Suprapubic skin (tissue), 3 donors: Measurements from ENCODE around the gene SPACA4.

Source experiments
- POLR2A ChIP-seq, 2 donors: fragments of 450-650 bp; IDR thresholded peaks; one replicate each; pipeline ENCODE4 v1.6.1; 2017; ENCODE audit warnings: antibody characterized with exemption in 2 of 2, mild to moderate bottlenecking in 2 of 2, moderate library complexity in 2 of 2
- TF ChIP-seq, protein P1 (sequence below), 2 donors: fragments of 200-600 bp in 1 of 2; fragments of 450-650 bp in 1 of 2; sonication (generic) in 1 of 2; IDR thresholded peaks; one replicate each; pipeline ENCODE4 v1.5.1; 2016 to 2019; ENCODE audit warnings: antibody characterized with exemption in 2 of 2, mild to moderate bottlenecking in 1 of 2, moderate library complexity in 1 of 2

GRCh38 chr19:48634424-48635262 lies 28.1 kb downstream of the SPACA4 start:
- TF ChIP-seq, protein P1, sequence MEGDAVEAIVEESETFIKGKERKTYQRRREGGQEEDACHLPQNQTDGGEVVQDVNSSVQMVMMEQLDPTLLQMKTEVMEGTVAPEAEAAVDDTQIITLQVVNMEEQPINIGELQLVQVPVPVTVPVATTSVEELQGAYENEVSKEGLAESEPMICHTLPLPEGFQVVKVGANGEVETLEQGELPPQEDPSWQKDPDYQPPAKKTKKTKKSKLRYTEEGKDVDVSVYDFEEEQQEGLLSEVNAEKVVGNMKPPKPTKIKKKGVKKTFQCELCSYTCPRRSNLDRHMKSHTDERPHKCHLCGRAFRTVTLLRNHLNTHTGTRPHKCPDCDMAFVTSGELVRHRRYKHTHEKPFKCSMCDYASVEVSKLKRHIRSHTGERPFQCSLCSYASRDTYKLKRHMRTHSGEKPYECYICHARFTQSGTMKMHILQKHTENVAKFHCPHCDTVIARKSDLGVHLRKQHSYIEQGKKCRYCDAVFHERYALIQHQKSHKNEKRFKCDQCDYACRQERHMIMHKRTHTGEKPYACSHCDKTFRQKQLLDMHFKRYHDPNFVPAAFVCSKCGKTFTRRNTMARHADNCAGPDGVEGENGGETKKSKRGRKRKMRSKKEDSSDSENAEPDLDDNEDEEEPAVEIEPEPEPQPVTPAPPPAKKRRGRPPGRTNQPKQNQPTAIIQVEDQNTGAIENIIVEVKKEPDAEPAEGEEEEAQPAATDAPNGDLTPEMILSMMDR (IDR thresholded peaks at IDR 0.05), result no peak
- TF ChIP-seq POLR2A (IDR thresholded peaks at IDR 0.05), result no peak
